Urinary bladder (tissue), 4 donors: ENCODE results near the gene IL24. TPM values are rescaled to one million over a fixed set of nuclear protein-coding genes. Genes with fewer than 3 reads are reported as not detected.

Experiments
- DNase-seq: peaks from one replicate; pipeline ENCODE4 v3.0.0-alpha.2; 2015; ENCODE audit errors: extremely low spot score
- H3K27ac ChIP-seq: one replicate; pipeline ENCODE4 v1.5.1; 2013; ENCODE audit warnings: low read depth, mild to moderate bottlenecking, moderate library complexity
- H3K36me3 ChIP-seq: one replicate; pipeline ENCODE4 v1.6.1; 2013; ENCODE audit warnings: mild to moderate bottlenecking, moderate library complexity; ENCODE audit not compliant: insufficient read depth
- H3K4me1 ChIP-seq: one replicate; pipeline ENCODE4 v1.6.1; 2013; ENCODE audit warnings: mild to moderate bottlenecking, moderate library complexity; ENCODE audit not compliant: insufficient read depth
- H3K4me3 ChIP-seq: one replicate; pipeline ENCODE4 v1.5.1; 2013; ENCODE audit warnings: low read depth, low read length
- WGBS: extraction: QIAGEN DNeasy Blood & Tissue Kit; methylation state at CpG from one replicate; pipeline ENCODE4 v1.1.7; 2013; 5-methylcytosine and 5-hydroxymethylcytosine counted together
- polyA plus RNA-seq: library from polyadenylated mRNA; stranded (reverse); fragments of 200-250 nt; gene quantifications from one replicate; pipeline ENCODE4 v1.2.3, GENCODE V29; 2013
- total RNA-seq: library from RNA; depleted of rRNA; stranded (reverse); fragments of >200 nt; gene quantifications from one replicate; pipeline ENCODE4 v1.2.3, GENCODE V29; 2014
- donor health status: healthy with polysubstance abuse.
- donor health status: healthy.

The IL24 gene
- total and polyA plus RNA-seq, 2 donors, result 0.06 TPM; not detected in 1

GRCh38 chr1:206902702-206903101 lies 5.5 kb downstream of the IL24 start:
- WGBS, result 93% methylated on average over 1 of the region's 1 CpG
- no peak for DNase-seq

GRCh38 chr1:206903687-206904086 lies 6.4 kb downstream of the IL24 start:
- H3K4me1 ChIP-seq, result no peaks in the 10 kb centered on the region
- no peak for DNase-seq
- 57% methylated on average over 2 of the region's 2 CpGs for WGBS
- no peak overlapping the region for H3K27ac ChIP-seq
- no peak overlapping the region for H3K4me3 ChIP-seq
- no peaks in the 10 kb centered on the region for H3K36me3 ChIP-seq

More at GRCh38 chr1:206902702-206903101, 5.5 kb downstream of the IL24 start:
- no peak overlapping the region for H3K27ac ChIP-seq
- H3K36me3 ChIP-seq, result no peaks in the 10 kb centered on the region
- no peaks in the 10 kb centered on the region for H3K4me1 ChIP-seq
- no peak overlapping the region for H3K4me3 ChIP-seq

- Histone ChIP-seq H3K27ac (no peak overlapping the region), H3K4me1 (no peaks in the 10 kb centered on the region), H3K36me3 (no peaks in the 10 kb centered on the region), H3K4me3 (no peak overlapping the region)
- no peak for DNase-seq
- 84% methylated on average over 10 of the region's 10 CpGs for WGBS
Observed at GRCh38 chr1:206904423-206905142, 7.3 kb downstream of the IL24 start.

- Histone ChIP-seq H3K27ac (no peak overlapping the region), H3K4me3 (no peak overlapping the region), H3K4me1 (no peaks in the 10 kb centered on the region), H3K36me3 (no peaks in the 10 kb centered on the region)
- WGBS, result 68% methylated on average over 4 of the region's 4 CpGs
- no peak for DNase-seq
Observed at GRCh38 chr1:206905295-206906164, 8.3 kb downstream of the IL24 start.

GRCh38 chr1:206907304-206907991 lies 10.2 kb downstream of the IL24 start:
- H3K4me3 ChIP-seq, result no peak overlapping the region
- no peak overlapping the region for H3K27ac ChIP-seq
- no peaks in the 10 kb centered on the region for H3K36me3 ChIP-seq
- DNase-seq, result no peak
- WGBS, result 83% methylated on average over 23 of the region's 23 CpGs
- H3K4me1 ChIP-seq, result no peaks in the 10 kb centered on the region

- DNase-seq, result no peak
- H3K36me3 ChIP-seq, result no peaks in the 10 kb centered on the region
- 96% methylated on average over 10 of the region's 10 CpGs for WGBS
Observed at GRCh38 chr1:206908038-206908437, 10.8 kb downstream of the IL24 start.

GRCh38 chr1:206909161-206909882 lies 12.1 kb downstream of the IL24 start:
- Histone ChIP-seq H3K27ac (no peak overlapping the region), H3K4me1 (no peaks in the 10 kb centered on the region), H3K4me3 (peak overlapping the region; percentile 31), H3K36me3 (no peaks in the 10 kb centered on the region)
- DNase-seq, result peak; percentile 64
- WGBS, result 2% methylated on average over 69 of the region's 69 CpGs

More at GRCh38 chr1:206908038-206908437, 10.8 kb downstream of the IL24 start:
- Histone ChIP-seq H3K4me1 (no peaks in the 10 kb centered on the region), H3K4me3 (no peak overlapping the region), H3K27ac (no peak overlapping the region)

GRCh38 chr1:206909883-206910318 lies 12.7 kb downstream of the IL24 start:
- H3K36me3 ChIP-seq, result no peaks in the 10 kb centered on the region
- no peak overlapping the region for H3K27ac ChIP-seq
- H3K4me3 ChIP-seq, result peak overlapping the region; percentile 31
- 26% methylated on average over 14 of the region's 14 CpGs for WGBS
- H3K4me1 ChIP-seq, result no peaks in the 10 kb centered on the region
- no peak for DNase-seq

GRCh38 chr1:206911064-206911663 lies 13.9 kb downstream of the IL24 start:
- Histone ChIP-seq H3K4me3 (no peak overlapping the region), H3K27ac (no peak overlapping the region), H3K36me3 (no peaks in the 10 kb centered on the region), H3K4me1 (no peaks in the 10 kb centered on the region)
- no peak for DNase-seq
- WGBS, result 0% methylated on average over 1 of the region's 1 CpG

- Histone ChIP-seq H3K36me3 (no peaks in the 10 kb centered on the region), H3K27ac (no peak overlapping the region), H3K4me1 (no peaks in the 10 kb centered on the region), H3K4me3 (no peak overlapping the region)
- 22% methylated on average over 7 of the region's 7 CpGs for WGBS
- DNase-seq, result peak; percentile 62
Observed at GRCh38 chr1:206912445-206913095, 15.3 kb downstream of the IL24 start.

GRCh38 chr1:206913766-206914537 lies 16.7 kb downstream of the IL24 start:
- WGBS, result 85% methylated on average over 12 of the region's 12 CpGs
- H3K4me3 ChIP-seq, result no peak overlapping the region
- DNase-seq, result no peak
- H3K27ac ChIP-seq, result no peak overlapping the region
- H3K4me1 ChIP-seq, result no peaks in the 10 kb centered on the region
- no peaks in the 10 kb centered on the region for H3K36me3 ChIP-seq
